Endothelial cell of umbilical vein (primary cell): ENCODE measurements around the gene SAFB.

ENCODE experiments used
- JUN ChIP-seq: IDR thresholded peaks from 2 replicates; pipeline ENCODE4 v1.6.1; 2011; ENCODE audit warnings: borderline replicate concordance, low read depth; ENCODE audit not compliant: insufficient read length, insufficient read depth
- POLR2A ChIP-seq: IDR thresholded peaks from 2 replicates; pipeline ENCODE4 v1.6.1; 2012; ENCODE audit warnings: low read depth, mild to moderate bottlenecking, control low read depth, low read length
- POLR2AphosphoS5 ChIP-seq: IDR thresholded peaks from 2 replicates; pipeline ENCODE4 v1.6.1; 2012; ENCODE audit warnings: low read depth, mild to moderate bottlenecking, control low read depth, low read length, moderate library complexity; ENCODE audit not compliant: insufficient read depth

GRCh38 chr19:5667751-5668271 lies 44.9 kb downstream of the SAFB start:
- no peak for TF ChIP-seq POLR2A
- no peak for TF ChIP-seq JUN
- TF ChIP-seq POLR2AphosphoS5: no peak
